Lung microvascular endothelial cell (primary cell): ENCODE results near the gene STK10. TPM values are rescaled to one million over a fixed set of nuclear protein-coding genes. Genes with fewer than 3 reads are reported as not detected.
A peak's percentile ranks its signal among the peaks of the same experiment; 100 is the strongest.

ENCODE experiments used
- DNase-seq, 2 donors: peaks; one replicate each; pipeline versions ENCODE4 v3.0.0 to v3.0.0-alpha.2; 2010; ENCODE audit warnings: low read depth in 2 of 2
- total RNA-seq: library from RNA; depleted of rRNA; stranded (reverse); fragments of >200 nt; gene quantifications from 2 replicates; pipeline ENCODE4 v1.2.1, GENCODE V29; 2014

Gene STK10
- total RNA-seq, 1 donor from 2014 or later = 30.0 TPM

DNA sequence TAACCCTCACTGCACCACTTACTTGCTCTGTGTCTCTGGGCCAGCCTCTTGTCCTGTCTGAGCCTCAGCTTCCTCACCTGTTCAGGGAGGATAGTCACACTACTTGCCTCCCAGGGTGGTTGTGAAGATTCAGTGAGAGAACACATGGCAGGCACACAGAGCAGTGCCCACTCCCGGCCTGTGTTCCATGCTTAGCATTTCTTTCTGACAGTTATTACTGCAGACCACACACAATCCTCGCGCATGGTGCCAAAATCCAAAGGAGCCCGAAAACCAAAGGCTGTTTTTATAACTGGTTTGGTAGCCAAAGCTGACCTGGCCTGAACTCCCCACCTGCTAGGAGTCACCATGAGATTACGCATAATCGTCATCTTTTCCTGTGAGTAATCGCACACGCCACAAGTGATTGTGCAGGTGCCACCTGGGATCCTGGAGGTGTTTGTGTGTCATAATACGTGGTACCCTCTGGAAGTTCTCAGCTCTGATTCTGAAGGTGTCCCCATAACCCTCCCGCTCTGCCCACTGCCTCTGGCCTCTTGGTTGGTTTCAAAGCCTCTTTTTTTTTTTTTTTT, 97.0 kb downstream of the STK10 start:
- no peak for DNase-seq

DNA sequence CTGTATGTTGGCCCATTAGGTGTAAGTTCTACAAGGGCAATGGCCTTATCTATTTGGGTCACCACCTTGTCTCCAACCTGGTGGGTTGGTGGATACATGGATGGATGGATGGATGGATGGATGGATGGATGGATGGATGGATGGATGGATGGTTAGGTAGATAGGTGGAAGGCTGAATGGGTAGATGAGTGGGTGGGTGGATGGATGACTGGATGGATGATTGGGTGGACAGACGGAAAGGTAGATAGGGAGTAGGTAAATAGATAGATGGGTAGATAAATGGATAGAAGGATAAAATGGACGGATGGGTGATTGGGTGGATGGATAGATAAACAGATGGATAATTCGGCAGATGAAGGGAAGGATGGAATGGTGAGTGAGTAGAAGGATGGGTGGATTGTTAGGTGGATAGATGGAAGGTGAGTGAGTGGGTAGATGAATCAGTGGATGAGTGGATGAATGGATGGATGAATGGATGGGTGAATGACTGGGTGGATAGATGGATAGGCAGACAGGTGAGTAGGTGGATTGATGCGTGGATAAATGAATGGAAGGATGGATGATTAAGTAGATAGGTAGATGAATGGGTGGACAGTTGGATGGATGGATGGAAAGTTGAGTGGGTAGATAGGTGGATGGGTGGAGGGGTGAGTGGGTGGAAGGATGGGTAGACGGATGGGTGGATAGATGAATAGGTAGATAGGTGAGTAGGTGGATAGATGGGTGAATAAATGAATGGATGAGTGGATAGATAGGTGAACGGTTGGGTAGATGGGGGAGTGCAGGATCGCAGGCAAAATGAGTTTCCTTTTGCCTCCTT, 98.5 kb downstream of the STK10 start:
- no peak for DNase-seq

DNA sequence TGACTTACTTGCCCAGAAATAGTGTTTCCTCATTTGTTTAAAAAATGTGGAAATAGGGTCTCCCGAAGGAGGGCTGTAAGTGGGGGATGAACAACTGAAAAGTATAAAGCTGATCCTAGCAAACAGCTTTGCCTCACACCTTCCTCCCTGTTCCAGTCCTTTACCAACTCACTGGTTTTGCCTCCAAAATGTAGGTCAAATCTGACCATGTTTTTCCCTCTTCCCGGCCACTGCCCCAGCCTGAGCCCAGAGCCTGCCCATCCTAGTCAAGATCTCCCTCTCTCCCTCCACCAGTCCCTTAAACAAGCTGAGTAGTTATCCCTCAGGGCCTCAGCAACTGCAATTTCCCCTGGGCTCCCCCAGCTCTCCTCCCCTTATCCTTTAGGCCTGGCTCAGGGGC, 99.2 kb downstream of the STK10 start:
- DNase-seq = no peak

DNA sequence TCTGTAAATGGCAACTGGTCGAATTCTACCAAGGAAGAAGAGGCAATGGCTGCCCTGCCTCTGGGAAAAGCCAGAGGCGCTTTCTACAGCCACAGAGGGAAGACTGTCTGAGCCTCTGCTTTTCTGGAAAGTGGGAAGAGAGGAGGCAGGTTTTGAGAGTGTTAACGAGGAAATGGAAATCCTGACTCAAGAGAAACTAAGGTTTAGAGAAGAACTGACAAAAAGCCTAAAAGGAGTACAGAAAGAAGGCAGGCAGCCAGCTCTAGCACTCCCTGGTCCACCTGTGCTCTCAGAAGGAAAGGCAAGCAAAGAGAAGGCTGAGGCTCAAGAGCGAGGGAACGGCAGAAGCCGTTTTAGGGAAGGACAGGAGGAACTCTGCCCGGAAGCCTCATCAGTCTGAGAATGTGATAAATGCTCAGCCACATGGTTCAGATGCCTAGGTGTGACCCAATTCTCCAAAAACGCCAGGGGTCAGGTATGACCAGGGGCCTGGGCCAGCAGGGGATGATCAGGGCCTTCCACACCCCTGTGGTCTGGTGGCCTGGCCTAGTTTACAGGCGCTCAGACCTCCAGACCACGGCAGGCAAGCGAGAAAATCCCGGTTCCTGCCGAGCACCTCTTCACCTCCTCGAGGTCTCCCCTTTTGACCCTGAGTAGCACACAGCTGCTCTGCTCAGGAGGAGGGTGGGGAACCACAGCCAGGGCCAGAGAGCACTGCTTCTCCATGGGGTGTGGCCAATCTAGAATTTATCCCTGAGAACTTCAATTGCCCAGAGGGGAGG, 101.6 kb downstream of the STK10 start:
- DNase-seq = no peak

- no peak for DNase-seq
Measured at GRCh38 chr5:172085738-172086137, 102.3 kb downstream of the STK10 start.

- no peak for DNase-seq
Measured at GRCh38 chr5:172082180-172082579, 105.8 kb downstream of the STK10 start.

DNA sequence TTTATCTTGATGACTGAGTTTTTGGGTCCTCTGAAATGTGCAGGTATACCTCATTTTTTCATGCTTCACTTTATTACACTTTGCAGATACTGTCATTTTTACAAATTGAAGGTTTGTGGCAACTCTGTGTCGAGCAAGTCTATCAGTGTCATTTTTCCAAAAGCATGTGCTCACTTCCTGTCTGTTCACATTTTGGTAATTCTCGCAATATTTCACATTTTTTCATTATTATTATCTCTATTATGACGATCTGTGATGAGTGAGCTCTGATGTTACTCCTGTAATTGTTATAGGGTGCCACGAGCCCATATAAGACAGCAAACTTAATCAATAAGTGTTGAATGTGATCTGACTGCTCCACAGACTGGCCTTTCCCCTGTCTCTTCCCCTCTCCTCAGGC, 108.1 kb downstream of the STK10 start:
- DNase-seq = no peak

GRCh38 chr5:172078726-172079345, 109.2 kb downstream of the STK10 start:
- DNase-seq = peak in 1 of 2 donors; percentile 56

DNA sequence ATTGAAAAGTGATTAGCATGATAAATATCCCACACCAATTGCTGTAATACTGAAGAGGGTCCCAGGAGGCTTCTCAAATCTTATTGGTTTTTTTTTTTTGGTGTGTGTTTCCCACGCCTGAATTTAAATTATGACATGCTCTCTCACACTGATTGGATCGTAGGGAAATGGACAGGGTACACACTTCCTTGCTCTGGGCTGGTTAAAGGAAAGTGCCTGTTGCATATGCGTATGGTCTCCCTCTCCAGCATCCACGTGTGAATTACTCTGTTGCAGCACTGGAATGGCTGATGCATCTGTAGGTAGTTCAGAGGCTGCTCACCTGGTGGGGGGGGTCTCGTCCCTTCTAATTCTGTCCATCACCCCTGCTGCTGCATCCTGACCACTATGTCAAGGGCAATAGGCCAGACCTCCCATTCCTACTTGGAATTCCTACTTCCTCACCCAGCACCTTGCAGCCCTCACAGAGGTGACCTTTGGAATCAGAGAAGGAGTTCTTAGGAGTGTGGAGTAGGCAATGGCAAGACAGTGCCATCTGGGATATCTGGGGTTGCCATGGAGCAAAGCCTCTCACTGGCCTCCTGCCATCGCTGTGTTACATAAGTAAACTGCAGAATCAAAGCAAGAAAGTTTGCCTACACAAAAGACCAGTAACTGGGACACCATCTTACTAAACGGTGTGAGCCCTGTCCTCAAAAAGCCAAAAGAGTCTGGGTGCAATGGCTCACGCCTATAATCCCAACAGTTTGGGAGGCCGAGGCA, 110.2 kb downstream of the STK10 start:
- DNase-seq = no peak

GRCh38 chr5:172076761-172077244, 111.2 kb downstream of the STK10 start:
- no peak for DNase-seq

- DNase-seq = no peak
Measured at GRCh38 chr5:172075656-172076055, 112.4 kb downstream of the STK10 start.

GRCh38 chr5:172074896-172075295, 113.1 kb downstream of the STK10 start:
- DNase-seq = no peak

DNA sequence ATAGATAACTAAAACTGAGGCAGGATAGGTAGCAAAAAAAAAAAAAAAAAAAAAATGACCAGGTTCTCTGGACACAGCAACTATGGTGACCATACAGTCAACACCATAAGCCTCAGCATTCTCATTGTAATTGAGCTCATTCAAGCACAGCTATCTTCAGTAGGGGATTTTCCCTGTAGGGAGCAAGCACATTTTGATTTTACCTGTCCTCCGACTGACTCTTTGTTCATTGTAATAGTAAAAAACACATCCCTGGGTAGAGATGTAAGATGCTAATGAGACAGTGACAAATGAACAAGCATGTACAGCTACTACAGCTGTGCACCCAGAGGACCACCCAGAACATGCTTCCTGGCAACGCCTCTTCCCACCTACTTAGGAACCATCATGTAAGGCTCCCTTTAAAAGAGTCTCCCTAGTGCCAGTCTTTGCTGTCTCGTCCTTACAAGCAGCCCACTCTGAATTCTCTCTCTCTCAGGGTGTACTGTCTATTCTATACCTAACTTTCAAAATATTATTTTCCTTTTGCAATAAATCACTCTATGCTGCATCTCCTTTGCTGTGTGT, 116.6 kb downstream of the STK10 start:
- no peak for DNase-seq

GRCh38 chr5:172065431-172066065, 122.5 kb downstream of the STK10 start:
- DNase-seq = no peak

- no peak for DNase-seq
Measured at GRCh38 chr5:172064766-172065165, 123.3 kb downstream of the STK10 start.

DNA sequence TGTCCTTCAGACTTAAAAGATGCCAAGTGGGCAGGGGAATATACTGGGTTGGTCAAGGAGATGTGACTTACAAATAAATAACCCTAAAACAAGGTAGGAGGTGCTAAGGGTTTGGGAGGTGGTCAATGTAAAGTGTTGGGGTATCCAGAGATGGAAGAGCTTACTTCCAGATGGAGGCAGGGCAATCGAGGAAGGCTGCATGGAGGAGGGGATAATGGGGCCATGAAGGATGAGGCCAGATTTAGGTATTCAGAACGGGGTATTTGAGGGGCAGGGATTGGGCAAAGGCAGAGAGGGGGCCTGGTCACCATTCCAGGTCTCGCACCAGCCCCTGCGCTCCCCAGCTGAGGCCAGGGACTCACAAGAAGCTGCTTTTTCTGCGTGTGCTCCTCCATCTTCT, 123.7 kb downstream of the STK10 start:
- no peak for DNase-seq

GRCh38 chr5:172063463-172064235, 124.4 kb downstream of the STK10 start:
- no peak for DNase-seq

DNA sequence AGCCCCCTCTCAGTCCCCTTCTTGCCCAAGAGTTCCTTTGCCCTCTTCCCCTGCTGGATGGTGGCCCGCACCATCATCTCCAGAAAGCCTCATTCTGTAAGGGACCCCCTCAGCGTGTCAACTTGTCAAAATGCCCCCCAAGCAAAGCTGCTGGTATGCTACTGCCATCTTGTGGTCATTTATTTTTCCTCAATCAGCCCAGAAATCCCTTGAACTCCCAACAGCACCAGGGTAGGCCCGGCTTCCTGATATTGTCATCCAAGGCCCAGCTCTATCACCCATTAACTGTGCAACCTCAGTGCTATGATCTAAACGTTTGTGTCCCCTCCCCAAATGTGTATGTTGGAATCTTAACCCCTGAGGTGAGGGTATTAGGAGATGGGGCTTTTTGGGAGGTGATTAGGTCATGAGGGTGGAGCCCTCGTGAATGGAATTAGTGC, 128.3 kb downstream of the STK10 start:
- peak; percentile 47 to 56 for DNase-seq

- DNase-seq = no peak
Measured at GRCh38 chr5:172058088-172058487, 129.9 kb downstream of the STK10 start.
